Right renal pelvis (tissue), 4 donors: ENCODE results near the gene ITPR1. TPM values are rescaled to one million over a fixed set of nuclear protein-coding genes. Genes with fewer than 3 reads are reported as not detected.

Experiments
- DNase-seq, 4 donors: peaks; one replicate each; pipeline ENCODE4 v3.0.0-alpha.2; 2013; ENCODE audit warnings: low read depth in 4 of 4, low spot score in 3 of 4, missing footprints in 1 of 4
- polyA plus RNA-seq, 4 donors: library from polyadenylated mRNA; unstranded; fragments of 120-200 nt; gene quantifications; one replicate each; pipeline ENCODE4 v1.2.1, GENCODE V29; 2013; ENCODE audit not compliant: insufficient read length in 4 of 4

The ITPR1 gene
- polyA plus RNA-seq, 4 donors, result 48.1 to 61.2 (median 53.4) TPM

GRCh38 chr3:4629095-4630007 lies 136.2 kb downstream of the ITPR1 start:
- no peak for DNase-seq

GRCh38 chr3:4633078-4634004 lies 140.2 kb downstream of the ITPR1 start:
- peak; percentile 47 to 59 (median 51) for DNase-seq

- no peak for DNase-seq
Measured at GRCh38 chr3:4634894-4635293, 141.7 kb downstream of the ITPR1 start.

GRCh38 chr3:4637265-4637664 lies 144.1 kb downstream of the ITPR1 start:
- DNase-seq, result no peak

GRCh38 chr3:4641863-4642563 lies 148.9 kb downstream of the ITPR1 start:
- no peak for DNase-seq

GRCh38 chr3:4642611-4643010 lies 149.5 kb downstream of the ITPR1 start:
- no peak for DNase-seq

GRCh38 chr3:4643904-4644547 lies 150.9 kb downstream of the ITPR1 start:
- no peak for DNase-seq

- no peak for DNase-seq
Measured at GRCh38 chr3:4644951-4645350, 151.8 kb downstream of the ITPR1 start.

- DNase-seq, result no peak
Measured at GRCh38 chr3:4645468-4645867, 152.3 kb downstream of the ITPR1 start.

GRCh38 chr3:4647411-4647810 lies 154.3 kb downstream of the ITPR1 start:
- DNase-seq, result no peak

- no peak for DNase-seq
Measured at GRCh38 chr3:4655145-4656045, 162.2 kb downstream of the ITPR1 start.

- DNase-seq, result peak; percentile 45 to 60 (median 51)
Measured at GRCh38 chr3:4656059-4656458, 162.9 kb downstream of the ITPR1 start.

GRCh38 chr3:4656626-4657328 lies 163.6 kb downstream of the ITPR1 start:
- no peak for DNase-seq

- no peak for DNase-seq
Measured at GRCh38 chr3:4660936-4661335, 167.8 kb downstream of the ITPR1 start.

- no peak for DNase-seq
Measured at GRCh38 chr3:4664412-4664811, 171.3 kb downstream of the ITPR1 start.

GRCh38 chr3:4665197-4665596 lies 172.0 kb downstream of the ITPR1 start:
- DNase-seq, result no peak

GRCh38 chr3:4666071-4666470 lies 172.9 kb downstream of the ITPR1 start:
- DNase-seq, result no peak

GRCh38 chr3:4670352-4670751 lies 177.2 kb downstream of the ITPR1 start:
- DNase-seq, result no peak
